HepG2 (cell line): Measurements from ENCODE around the gene AGK. TPM values are rescaled to one million over a fixed set of nuclear protein-coding genes. Genes with fewer than 3 reads are reported as not detected.

Experiments used
- ATF4 ChIP-seq, 2 experiments: fragments of 450-650 bp in 1 of 2; sonication (generic) in 1 of 2; formaldehyde crosslinking; IDR thresholded peaks; 2 replicates each; pipeline versions ENCODE4 v1.5.0 to v1.8.0; 2020 to 2022; ENCODE audit warnings: mild to moderate bottlenecking in 1 of 2, missing genetic modification reagents in 1 of 2
- BORCS8-MEF2B ChIP-seq: sonication (generic); formaldehyde crosslinking; IDR thresholded peaks from 2 replicates; pipeline ENCODE4 v1.8.0; 2022; ENCODE audit warnings: mild to moderate bottlenecking, missing genetic modification reagents
- CREBL2 ChIP-seq: sonication (generic); formaldehyde crosslinking; IDR thresholded peaks from 2 replicates; pipeline ENCODE4 v1.8.1; 2023; ENCODE audit warnings: missing genetic modification reagents, mild to moderate bottlenecking, borderline replicate concordance
- DDIT3 ChIP-seq: sonication (generic); formaldehyde crosslinking; IDR thresholded peaks from 2 replicates; pipeline ENCODE4 v1.4.0; 2020; ENCODE audit warnings: mild to moderate bottlenecking, missing genetic modification reagents
- ESRRA ChIP-seq: sonication (generic); formaldehyde crosslinking; IDR thresholded peaks from 2 replicates; pipeline ENCODE4 v1.5.1; 2020; ENCODE audit warnings: mild to moderate bottlenecking, low read depth, missing genetic modification reagents
- KDM4B ChIP-seq: sonication (generic); formaldehyde crosslinking; IDR thresholded peaks from 2 replicates; pipeline ENCODE4 v1.4.0; 2020; ENCODE audit warnings: missing genetic modification reagents
- NFAT5 ChIP-seq: sonication (generic); formaldehyde crosslinking; IDR thresholded peaks from 2 replicates; pipeline ENCODE4 v1.4.0; 2020; ENCODE audit warnings: missing genetic modification reagents
- PAWR ChIP-seq: sonication (generic); formaldehyde crosslinking; IDR thresholded peaks from 2 replicates; pipeline ENCODE4 v1.4.0; 2020; ENCODE audit warnings: missing genetic modification reagents, mild to moderate bottlenecking, borderline replicate concordance
- RBFOX2 ChIP-seq: fragments of 200-400 bp; formaldehyde crosslinking; IDR thresholded peaks from 2 replicates; pipeline ENCODE4 v1.6.1; 2017; ENCODE audit warnings: low read depth, mild to moderate bottlenecking, low read length
- RFX1 ChIP-seq: fragments of 450-650 bp; IDR thresholded peaks from 2 replicates; pipeline ENCODE4 v1.6.1; 2017
- RFX3 ChIP-seq: IDR thresholded peaks from 2 replicates; pipeline ENCODE4 v1.6.1; 2016; ENCODE audit warnings: missing biosample characterization, missing genetic modification reagents
- RXRA ChIP-seq: sonication (generic); formaldehyde crosslinking; IDR thresholded peaks from 2 replicates; pipeline ENCODE4 v1.5.1; 2020; ENCODE audit warnings: missing genetic modification reagents
- TRIM22 ChIP-seq: fragments of 450-650 bp; IDR thresholded peaks from 2 replicates; pipeline ENCODE4 v1.6.1; 2017
- ZHX1 ChIP-seq: sonication (generic); formaldehyde crosslinking; IDR thresholded peaks from 2 replicates; pipeline ENCODE4 v1.8.1; 2022; ENCODE audit warnings: low read depth, mild to moderate bottlenecking, missing genetic modification reagents
- ZNF549 ChIP-seq: sonication (generic); formaldehyde crosslinking; IDR thresholded peaks from 2 replicates; pipeline ENCODE4 v1.5.0; 2020; ENCODE audit warnings: missing genetic modification reagents
- ZNF816 ChIP-seq: sonication (generic); formaldehyde crosslinking; IDR thresholded peaks from 2 replicates; pipeline ENCODE4 v1.8.0; 2022; ENCODE audit warnings: missing genetic modification reagents, mild to moderate bottlenecking, borderline replicate concordance
- ZNF83 ChIP-seq: sonication (generic); formaldehyde crosslinking; IDR thresholded peaks from 2 replicates; pipeline ENCODE4 v1.4.0; 2020; ENCODE audit warnings: missing genetic modification reagents, mild to moderate bottlenecking, borderline replicate concordance
- polyA plus RNA-seq, 8 experiments: library from polyadenylated mRNA; depleted of rRNA in 3 of 8; stranded (reverse) in 7 of 8; unstranded in 1 of 8; fragments of >200 nt; fragmentation: Illumina TruSeq in 4 of 8; extraction: Trizol in 4 of 8; gene quantifications; 2 replicates each; pipeline versions ENCODE4 v1.2.1 to v1.2.3, GENCODE V29; 2011 to 2016; ENCODE audit warnings: low read depth in 4 of 8, missing spikeins in 1 of 8, mixed read lengths in 1 of 8; ENCODE audit not compliant: insufficient read depth in 1 of 8
- total RNA-seq, 5 experiments: library from RNA; depleted of rRNA; stranded (reverse); fragments of >200 nt; fragmentation: Illumina TruSeq; extraction: Trizol; gene quantifications; 2 replicates each; pipeline ENCODE4 v1.2.3, GENCODE V29; 2016; ENCODE audit warnings: low read depth in 1 of 5

The AGK gene
- total and polyA plus RNA-seq, 2 of the 13 experiments (the other 11 are each of a cell fraction or from before 2014, with no cell fraction given): 23.7 to 30.1 TPM

GRCh38 chr7:141551094-141551781 lies at the start of gene AGK (continued):
- TF ChIP-seq ATF4 (CRISPR knock-in tag; IDR thresholded peaks at IDR 0.05): peak in 1 of 2 experiments; percentile 67; a peak in 2 of 4 replicates
- no peak for TF ChIP-seq TRIM22
- TF ChIP-seq ZNF549 (CRISPR knock-in tag): no peak
- TF ChIP-seq RXRA (CRISPR knock-in tag): no peak
- no peak for TF ChIP-seq ZNF83
- no peak for TF ChIP-seq NFAT5 (CRISPR knock-in tag)
- peak; percentile 37; the same call in 1 of the 2 replicates for TF ChIP-seq ESRRA
- peak; percentile 97 for TF ChIP-seq RBFOX2
- TF ChIP-seq RFX3 (CRISPR knock-in tag): no peak
- no peak for TF ChIP-seq PAWR (CRISPR knock-in tag)
- no peak for TF ChIP-seq ZNF816
- TF ChIP-seq CREBL2 (CRISPR knock-in tag): no peak
- peak; percentile 66; the same call in 1 of the 2 replicates for TF ChIP-seq ZHX1 (CRISPR knock-in tag)
- TF ChIP-seq KDM4B (CRISPR knock-in tag): no peak
- peak; percentile 76 for TF ChIP-seq BORCS8-MEF2B (CRISPR knock-in tag)
- TF ChIP-seq RFX1: no peak
- no peak for TF ChIP-seq DDIT3
